Panc1 (cell line): ENCODE measurements around the gene SUGCT. TPM values are rescaled to one million over a fixed set of nuclear protein-coding genes. Genes with fewer than 3 reads are reported as not detected.

Experiments used
- ATAC-seq: fragments of 200-7000 bp; cut with Tn5 transposase; 2 replicates; pipeline ENCODE4 v1.9.1; 2020; ENCODE audit warnings: mild to moderate bottlenecking, moderate library complexity
- BruUV-seq: library from RNA; stranded (reverse); fragments of 400-500 nt; replicated peaks from 2 replicates; lab custom pipeline; 2021; lab: Mats Ljungman, UMichigan
- CTCF ChIA-PET: fragments of 300-600 bp; sonication (Branson Sonifier 250); formaldehyde crosslinking; loops from one replicate; lab custom pipeline; 2022; ENCODE audit warnings: antibody characterized with exemption; lab: Charles Lee
- POLR2A ChIA-PET: fragments of 300-600 bp; sonication (Branson Sonifier 250); formaldehyde crosslinking; loops from one replicate; lab custom pipeline; 2022; ENCODE audit warnings: antibody characterized with exemption; lab: Charles Lee
- DNase-seq: peaks from one replicate; pipeline ENCODE4 v3.0.0-alpha.2; 2010; ENCODE audit warnings: low read depth, low spot score
- H3K27ac ChIP-seq: 2 replicates; pipeline ENCODE4 v1.5.1; 2011; ENCODE audit warnings: mild to moderate bottlenecking, low read length, inconsistent platforms
- H3K27me3 ChIP-seq: fragments of 200-500 bp; sonication (Bioruptor generic); 2 replicates; pipeline ENCODE4 v1.6.0; 2014; ENCODE audit warnings: low read length, inconsistent platforms; ENCODE audit not compliant: control insufficient read depth, insufficient read depth
- H3K36me3 ChIP-seq: fragments of 200-500 bp; sonication (Bioruptor generic); 2 replicates; pipeline ENCODE4 v1.5.1; 2014; ENCODE audit warnings: inconsistent platforms, mild to moderate bottlenecking, low read length, moderate library complexity; ENCODE audit not compliant: control insufficient read depth, insufficient read depth
- H3K4me1 ChIP-seq: 2 replicates; pipeline ENCODE4 v1.5.1; 2011; ENCODE audit warnings: inconsistent platforms, mild to moderate bottlenecking, low read length, moderate library complexity; ENCODE audit not compliant: control insufficient read depth, insufficient read depth
- H3K4me3 ChIP-seq, 2 experiments: 2 replicates each; pipeline ENCODE4 v1.5.1; 2011 to 2012; ENCODE audit warnings: low read depth in 2 of 2, low read length in 2 of 2, mild to moderate bottlenecking in 2 of 2, inconsistent platforms in 1 of 2, moderate library complexity in 1 of 2
- H3K9me3 ChIP-seq: fragments of 200-500 bp; sonication (Bioruptor generic); 2 replicates; pipeline ENCODE4 v1.5.1; 2014; ENCODE audit warnings: low read depth, mild to moderate bottlenecking, inconsistent platforms, low read length, moderate library complexity; ENCODE audit not compliant: control insufficient read depth, insufficient read depth
- CTCF ChIP-seq: fragments of 450-650 bp; IDR thresholded peaks from 2 replicates; pipeline ENCODE4 v1.5.1; 2017; ENCODE audit warnings: mild to moderate bottlenecking
- POLR2AphosphoS5 ChIP-seq: IDR thresholded peaks from 2 replicates; pipeline ENCODE4 v1.6.1; 2012; ENCODE audit warnings: mild to moderate bottlenecking, low read depth, low read length, moderate library complexity
- REST ChIP-seq, 2 experiments: IDR thresholded peaks; 2 replicates each; pipeline ENCODE4 v1.6.1; 2011 to 2012; ENCODE audit warnings: low read depth in 2 of 2, control low read depth in 1 of 2, low read length in 1 of 2, mild to moderate bottlenecking in 1 of 2, moderate library complexity in 1 of 2; ENCODE audit not compliant: insufficient read depth in 1 of 2
- SIN3A ChIP-seq: IDR thresholded peaks from 2 replicates; pipeline ENCODE4 v1.6.1; 2012; ENCODE audit warnings: low read depth, mild to moderate bottlenecking, low read length, moderate library complexity, borderline replicate concordance; ENCODE audit not compliant: insufficient read depth
- TCF7L2 ChIP-seq: IDR thresholded peaks from 2 replicates; pipeline ENCODE4 v1.6.1; 2011; ENCODE audit warnings: mild to moderate bottlenecking, low read depth, low read length, inconsistent platforms
- in situ Hi-C: cut with HindIII; loops from 2 replicates; pipeline ENCODE4 v1.10.0; 2016; ENCODE audit warnings: low sequenced_read_pairs, low pct_unique_long_range_greater_than_20kb
- intact Hi-C: fragments of 100-400 bp; cut with micrococcal nuclease; formaldehyde crosslinking; loops from one replicate; pipeline ENCODE4 v1.10.0; 2022; ENCODE audit not compliant: unreplicated experiment
- total RNA-seq: library from RNA; stranded (reverse); gene quantifications from one replicate; pipeline ENCODE4 v1.2.1, GENCODE V29; 2021; ENCODE audit not compliant: unreplicated experiment

The SUGCT gene
- total RNA-seq, 1 experiment from 2014 or later: 3.1 TPM

- TF ChIP-seq SIN3A: no peak
These were observed 412.1 kb downstream of the SUGCT start (continued) for GRCh38 chr7:40546616-40547501.

GRCh38 chr7:40549372-40550039, 414.7 kb downstream of the SUGCT start:
- intact Hi-C loops (no loop called here), in situ Hi-C loops (no loop called here)
- H3K27me3 ChIP-seq: no peaks in the 10 kb centered on the region
- no peak overlapping the region for H3K4me3 ChIP-seq
- TF ChIP-seq REST (IDR thresholded peaks at IDR 0.05; ENCODE audit: insufficient read depth in 1 of 2, low read depth in 2 of 2, low read length in 1 of 2) (no peak), TCF7L2 (no peak), SIN3A (no peak), CTCF (no peak), POLR2AphosphoS5 (no peak)
- no peaks in the 10 kb centered on the region for H3K9me3 ChIP-seq
- no peaks in the 10 kb centered on the region for H3K36me3 ChIP-seq
- ATAC-seq (no peak), DNase-seq (no peak)
- ChIA-PET CTCF (no interaction called here), POLR2A (no interaction called here)
- no peaks in the 10 kb centered on the region for H3K4me1 ChIP-seq
- no TSS peak for BruUV-seq
- H3K27ac ChIP-seq: no peak overlapping the region

GRCh38 chr7:40551685-40552576, 417.1 kb downstream of the SUGCT start:
- POLR2A ChIA-PET: no interaction called here
- Histone ChIP-seq H3K4me3 (no peak overlapping the region), H3K4me1 (no peaks in the 10 kb centered on the region), H3K9me3 (no peaks in the 10 kb centered on the region), H3K27ac (no peak overlapping the region), H3K27me3 (no peaks in the 10 kb centered on the region), H3K36me3 (no peaks in the 10 kb centered on the region)
- intact Hi-C loops (no loop called here), in situ Hi-C loops (no loop called here)
- DNase-seq (no peak), ATAC-seq (no peak)
- no peak for TF ChIP-seq CTCF
- no peak for TF ChIP-seq SIN3A
- no peak for TF ChIP-seq TCF7L2
- no peak for TF ChIP-seq REST (IDR thresholded peaks at IDR 0.05; ENCODE audit: insufficient read depth in 1 of 2, low read depth in 2 of 2, low read length in 1 of 2)
- TF ChIP-seq POLR2AphosphoS5: no peak
- BruUV-seq: no TSS peak
- CTCF ChIA-PET: no interaction called here
